Tibial nerve (tissue), 3 donors: ENCODE data around the gene INTS11.

Experiments used
- POLR2A ChIP-seq, 2 donors: fragments of 450-650 bp; IDR thresholded peaks; one replicate each; pipeline ENCODE4 v1.6.1; 2017; ENCODE audit warnings: antibody characterized with exemption in 2 of 2, mild to moderate bottlenecking in 2 of 2, moderate library complexity in 2 of 2
- TF ChIP-seq, protein P1 (sequence below), 5 experiments: fragments of 200-600 bp in 3 of 5; fragments of 450-650 bp in 2 of 5; sonication (generic) in 3 of 5; IDR thresholded peaks; one replicate each; pipeline ENCODE4 v1.5.1; 2016 to 2019; ENCODE audit warnings: antibody characterized with exemption in 5 of 5, mild to moderate bottlenecking in 3 of 5, moderate library complexity in 2 of 5

DNA sequence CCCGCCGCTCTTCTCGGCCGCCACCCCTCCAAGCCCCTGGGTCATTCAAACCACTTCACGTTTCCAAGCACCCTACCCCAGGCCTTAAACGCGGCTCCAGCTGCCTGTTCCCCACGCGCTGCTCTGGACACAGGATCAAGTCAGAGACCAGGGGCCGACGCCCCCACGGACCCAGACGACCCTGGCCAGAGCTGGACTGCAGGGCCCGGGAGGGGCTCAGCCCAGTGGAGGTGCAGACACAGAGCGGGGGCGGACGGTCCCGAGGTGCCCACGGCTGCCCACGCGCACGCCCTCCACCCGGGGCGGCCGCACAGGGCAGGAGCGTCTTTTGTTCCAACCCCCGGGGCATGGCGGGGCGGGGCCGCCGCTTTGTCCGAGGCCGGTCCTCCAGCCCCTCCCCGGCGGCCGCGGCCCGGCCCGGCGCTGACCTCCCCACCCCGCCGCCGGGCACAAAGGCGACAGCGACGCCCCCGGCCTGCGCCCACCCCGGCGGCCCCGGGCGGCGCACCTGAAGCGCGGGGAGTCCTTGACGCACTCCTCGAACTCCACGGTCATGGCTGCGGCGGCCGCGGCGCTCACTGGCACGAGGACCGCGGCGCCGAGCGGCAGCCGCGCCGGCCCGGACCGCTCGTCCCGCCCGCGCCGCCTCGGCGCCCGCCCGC lies 17.1 kb downstream of the INTS11 start:
- TF ChIP-seq POLR2A (IDR thresholded peaks at IDR 0.05) = no peak
- TF ChIP-seq, protein P1, sequence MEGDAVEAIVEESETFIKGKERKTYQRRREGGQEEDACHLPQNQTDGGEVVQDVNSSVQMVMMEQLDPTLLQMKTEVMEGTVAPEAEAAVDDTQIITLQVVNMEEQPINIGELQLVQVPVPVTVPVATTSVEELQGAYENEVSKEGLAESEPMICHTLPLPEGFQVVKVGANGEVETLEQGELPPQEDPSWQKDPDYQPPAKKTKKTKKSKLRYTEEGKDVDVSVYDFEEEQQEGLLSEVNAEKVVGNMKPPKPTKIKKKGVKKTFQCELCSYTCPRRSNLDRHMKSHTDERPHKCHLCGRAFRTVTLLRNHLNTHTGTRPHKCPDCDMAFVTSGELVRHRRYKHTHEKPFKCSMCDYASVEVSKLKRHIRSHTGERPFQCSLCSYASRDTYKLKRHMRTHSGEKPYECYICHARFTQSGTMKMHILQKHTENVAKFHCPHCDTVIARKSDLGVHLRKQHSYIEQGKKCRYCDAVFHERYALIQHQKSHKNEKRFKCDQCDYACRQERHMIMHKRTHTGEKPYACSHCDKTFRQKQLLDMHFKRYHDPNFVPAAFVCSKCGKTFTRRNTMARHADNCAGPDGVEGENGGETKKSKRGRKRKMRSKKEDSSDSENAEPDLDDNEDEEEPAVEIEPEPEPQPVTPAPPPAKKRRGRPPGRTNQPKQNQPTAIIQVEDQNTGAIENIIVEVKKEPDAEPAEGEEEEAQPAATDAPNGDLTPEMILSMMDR (IDR thresholded peaks at IDR 0.05) = no peak
